ENCODE measurements around the gene IL17RA.

The IL17RA gene

DNA sequence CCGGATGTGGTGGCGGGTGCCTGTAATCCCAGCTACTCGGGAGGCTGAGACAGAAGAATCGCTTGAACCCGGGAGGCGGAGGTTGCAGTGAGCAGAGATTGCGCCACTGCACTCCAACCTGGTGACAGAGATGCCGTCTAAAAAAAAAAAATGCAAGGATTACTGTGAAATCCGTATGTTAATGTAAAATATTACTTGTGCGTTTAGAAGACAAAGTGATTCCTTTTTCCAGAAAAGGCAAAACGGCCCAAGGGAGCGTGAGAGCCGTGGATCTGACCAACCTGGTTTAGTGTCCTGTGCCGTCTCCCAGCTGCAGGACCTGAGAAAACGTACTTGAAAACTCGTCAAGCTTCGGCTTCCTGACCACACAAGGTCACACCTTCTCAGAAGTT is 73.4 kb downstream of the IL17RA start:
- DNase-seq (ENCODE audit: low read depth), result no peak

DNA sequence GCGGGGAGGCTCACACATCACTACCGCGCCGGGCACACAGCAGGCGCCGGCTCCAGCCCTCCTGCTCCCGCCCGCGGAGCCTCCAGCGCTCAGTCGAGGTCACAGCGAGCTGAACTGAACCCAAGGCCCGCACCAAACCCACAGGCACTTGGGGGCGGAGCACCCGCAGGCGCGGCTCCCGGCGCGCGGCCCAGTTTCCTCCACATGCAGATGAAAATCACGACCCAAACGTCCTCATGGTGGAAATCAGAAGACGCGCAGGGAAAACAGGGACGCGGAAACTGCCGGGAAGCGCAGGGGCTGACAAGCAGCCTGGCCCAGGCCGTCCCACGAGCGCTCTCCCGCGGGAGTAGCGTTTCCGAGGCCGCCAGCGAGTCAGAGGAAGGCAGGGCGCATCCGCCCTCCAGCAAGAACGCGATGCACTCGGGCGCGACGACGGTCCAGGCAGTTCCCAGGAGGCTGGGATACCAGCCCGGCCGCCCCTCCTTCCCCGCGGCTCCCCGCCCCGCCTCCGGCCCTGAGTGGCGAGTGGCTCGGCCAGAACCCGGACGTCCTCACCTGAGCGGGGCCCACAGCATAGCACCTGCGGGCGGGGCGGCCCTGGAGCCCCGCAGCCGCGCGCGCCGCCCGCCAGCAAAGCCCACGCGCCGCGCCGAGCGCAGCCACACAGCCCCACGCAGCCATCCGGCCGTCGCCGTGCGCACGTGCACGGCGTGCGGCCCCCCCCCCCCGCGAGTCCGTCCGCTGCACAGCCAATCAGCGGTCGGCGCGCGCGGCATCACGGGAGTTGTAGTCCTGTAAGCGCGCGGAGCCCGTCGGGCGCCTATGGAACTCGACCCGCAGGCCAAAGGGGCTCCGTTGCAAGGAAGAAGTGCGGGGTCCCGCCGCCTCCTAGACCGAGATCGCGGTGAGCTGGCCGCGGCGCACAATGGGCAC is 74.0 kb downstream of the IL17RA start, which contains the start of gene HDHD5:
HDHD5 (minus strand) TSS at position 710 of the 936 bp plus-strand sequence; CDS start at position 684, 26 bp downstream.
- DNase-seq (ENCODE audit: low read depth), result no peak

DNA sequence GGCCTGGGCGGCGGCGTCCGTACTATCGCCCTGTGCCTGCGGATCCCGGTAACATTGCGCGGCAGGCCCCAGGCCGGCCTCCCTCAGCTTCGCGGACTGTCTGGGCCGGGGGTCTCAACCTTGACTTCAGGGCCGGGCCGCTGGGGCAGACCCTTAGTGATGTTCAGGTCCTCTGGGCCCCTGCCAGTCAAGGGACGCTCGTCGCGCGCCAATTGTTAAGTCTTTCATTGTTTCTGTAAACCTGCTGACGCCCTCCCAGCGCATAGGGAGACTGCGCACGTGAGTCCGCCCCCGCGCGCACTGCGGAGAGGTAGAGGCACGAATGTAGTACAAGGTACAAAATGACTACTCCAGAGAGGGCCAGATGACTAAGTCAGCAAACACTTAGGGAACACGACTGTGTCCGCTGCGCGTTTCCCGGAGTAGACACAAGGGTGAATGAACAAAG is 74.7 kb downstream of the IL17RA start:
- no peak for DNase-seq (ENCODE audit: low read depth)

DNA sequence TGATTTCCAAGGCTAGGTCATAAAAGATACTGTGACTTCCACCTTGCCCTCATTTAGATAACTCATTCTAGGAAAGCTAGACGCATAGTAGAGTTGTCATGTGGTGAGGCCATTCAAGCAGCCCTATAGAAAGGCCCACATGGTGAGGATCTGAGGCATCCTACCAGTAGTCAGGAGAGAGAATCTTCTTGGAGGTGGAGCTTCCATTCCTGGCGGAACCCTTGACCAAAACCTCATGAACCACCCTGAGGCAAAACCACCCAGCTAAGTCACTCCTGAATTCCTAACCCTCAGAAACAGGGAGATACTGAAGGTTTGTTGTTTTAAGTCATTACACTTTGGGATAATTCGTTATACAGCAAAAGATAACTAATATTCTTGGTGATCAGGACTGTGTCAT is 77.2 kb downstream of the IL17RA start:
- no peak for DNase-seq (ENCODE audit: low read depth)

DNA sequence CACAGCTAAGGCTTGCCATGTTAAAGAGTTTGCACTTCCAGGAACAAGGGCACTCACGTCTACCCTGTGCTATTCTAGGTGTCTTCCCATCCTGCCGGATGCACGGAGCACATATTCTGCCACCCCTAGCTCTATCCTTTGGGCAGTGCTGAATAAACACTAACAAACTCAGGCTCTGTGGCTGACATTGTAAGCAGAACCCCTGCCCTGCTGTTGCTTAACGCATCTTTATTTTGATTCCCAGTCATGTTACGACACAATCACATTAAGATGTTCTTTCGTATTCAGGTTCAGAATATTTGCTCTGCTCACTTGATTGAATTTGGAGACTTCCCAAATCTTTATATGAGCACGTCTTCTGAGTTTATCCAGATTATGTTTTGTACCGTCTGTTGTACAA is 77.9 kb downstream of the IL17RA start:
- DNase-seq (ENCODE audit: low read depth), result no peak

DNA sequence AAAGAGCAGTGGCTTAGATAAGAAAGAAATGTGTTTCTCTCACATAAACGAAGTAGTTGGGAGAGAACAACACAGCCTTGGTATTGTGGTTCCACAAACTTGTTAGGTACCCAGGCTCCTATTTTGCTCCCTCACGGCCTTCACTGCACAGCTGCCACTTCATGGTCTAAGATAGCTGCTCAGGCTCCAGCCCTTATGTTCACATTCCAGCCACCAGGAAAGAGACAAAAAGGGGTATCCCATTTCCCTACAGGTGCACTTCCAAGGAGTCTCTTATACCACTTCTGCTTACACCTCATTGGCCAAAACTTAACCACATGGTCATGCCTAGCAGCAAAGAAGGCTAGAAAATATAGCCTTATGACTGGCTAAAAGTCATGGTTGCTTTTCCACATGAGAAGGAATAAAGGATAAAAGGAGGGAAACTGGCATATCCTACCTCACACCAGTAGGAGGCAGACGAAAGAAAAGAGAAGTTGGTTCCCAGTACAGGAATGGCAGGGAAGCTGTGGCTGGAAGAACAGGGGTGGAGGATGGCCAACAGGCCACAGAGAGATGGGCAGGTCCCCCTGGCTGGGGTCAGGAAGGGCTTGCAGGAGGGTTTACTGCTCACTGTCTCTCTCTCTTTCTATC is 79.7 kb downstream of the IL17RA start:
- no peak for DNase-seq (ENCODE audit: low read depth)
